ENCODE data around the gene A4GALT.
"Not testable (repeated sequence)": the region's sequence is repeated elsewhere in the genome, so short reads cannot be mapped to it uniquely, and the experiment has no call there.

DNA sequence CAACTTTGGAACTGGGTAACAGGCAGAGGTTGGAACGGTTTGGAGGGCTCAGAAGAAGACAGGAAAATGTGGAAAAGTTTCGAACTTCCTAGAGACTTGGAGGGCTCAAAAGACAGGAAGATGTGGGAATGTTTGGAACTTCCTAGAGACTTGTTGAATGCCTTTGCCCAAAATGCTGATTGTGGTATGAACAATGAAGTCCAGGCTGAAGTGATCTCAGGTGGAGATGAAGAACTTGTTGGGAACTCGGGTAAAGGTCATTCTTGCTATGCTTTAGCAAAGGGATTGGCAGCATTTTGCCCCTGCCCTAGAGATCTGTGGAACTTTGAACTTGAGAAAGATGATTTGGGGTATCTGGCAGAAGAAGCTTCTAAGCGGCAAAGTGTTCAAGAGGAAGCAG is 42.7 kb downstream of the A4GALT start:
- TF ChIP-seq EZH2 (IDR thresholded peaks at IDR 0.05; ENCODE audit: borderline replicate concordance, low read length); CTCF (conservative IDR thresholded peaks at IDR 0.05 in 1 of 2, IDR thresholded peaks at IDR 0.05 in 1 of 2; ENCODE audit: extremely low read depth in 1 of 2, insufficient read depth in 1 of 2, low read depth in 1 of 2, low read length in 2 of 2): not testable (repeated sequence)
